Gastrocnemius medialis (tissue), 4 donors: ENCODE results near the gene NUBP2. TPM values are rescaled to one million over a fixed set of nuclear protein-coding genes. Genes with fewer than 3 reads are reported as not detected.

Source experiments
- ATAC-seq, 2 donors: fragments of 150-250 bp; one replicate each; pipeline ENCODE4 v1.9.1; 2016
- DNase-seq, 2 donors: peaks; one replicate each; pipeline ENCODE4 v3.0.0-alpha.2; 2019
- H3K27ac ChIP-seq, 4 donors: fragments of 200-600 bp; sonication (generic); 1 replicate in 1 of 4; 2 replicates in 3 of 4; pipeline ENCODE4 v1.5.1; 2016 to 2018; ENCODE audit warnings: mild to moderate bottlenecking in 2 of 4, moderate library complexity in 1 of 4
- H3K27me3 ChIP-seq, 3 donors: fragments of 200-600 bp; sonication (generic) in 2 of 3; 1 replicate in 1 of 3; 2 replicates in 2 of 3; pipeline versions ENCODE4 v1.5.1 to v1.6.0; 2016 to 2019; ENCODE audit warnings: mild to moderate bottlenecking in 1 of 3, moderate library complexity in 1 of 3
- H3K36me3 ChIP-seq, 2 donors: fragments of 200-600 bp; sonication (generic) in 1 of 2; one replicate each; pipeline ENCODE4 v1.5.1; 2017 to 2018
- H3K4me1 ChIP-seq, 2 donors: fragments of 200-600 bp; sonication (generic) in 1 of 2; one replicate each; pipeline ENCODE4 v1.5.1; 2016 to 2017; ENCODE audit warnings: mild to moderate bottlenecking in 2 of 2
- H3K4me3 ChIP-seq, 4 donors: fragments of 200-600 bp; sonication (generic) in 3 of 4; 1 replicate in 1 of 4; 2 replicates in 3 of 4; pipeline ENCODE4 v1.5.1; 2016 to 2019; ENCODE audit warnings: mild to moderate bottlenecking in 2 of 4
- H3K9me3 ChIP-seq, 3 donors: fragments of 200-600 bp; sonication (generic) in 2 of 3; 1 replicate in 1 of 3; 2 replicates in 2 of 3; pipeline ENCODE4 v1.5.1; 2016 to 2019
- POLR2A ChIP-seq, 2 donors: fragments of 450-650 bp; IDR thresholded peaks; one replicate each; pipeline ENCODE4 v1.6.1; 2017; ENCODE audit warnings: antibody characterized with exemption in 2 of 2, mild to moderate bottlenecking in 2 of 2, moderate library complexity in 2 of 2
- in situ Hi-C, 4 donors: fragments of 200-750 bp; cut with MboI; loops; one replicate each; pipeline versions ENCODE4 v1.15.0 to v1.8.0; 2017; ENCODE audit warnings: low sequenced_read_pairs in 4 of 4
- intact Hi-C: fragments of 100-400 bp; cut with DNase I; formaldehyde crosslinking; loops from one replicate; pipeline ENCODE4 v1.15.1; 2023; ENCODE audit warnings: low total_unique reads
- total RNA-seq, 4 donors: library from RNA; depleted of rRNA; stranded (reverse); fragments of >200 nt; gene quantifications; one replicate each; pipeline versions ENCODE4 v1.1.0 to v1.2.3, GENCODE V29; 2016
- TF ChIP-seq, protein P1 (sequence below), 5 experiments: fragments of 450-650 bp in 3 of 5; fragments of 200-600 bp in 2 of 5; sonication (generic) in 2 of 5; IDR thresholded peaks in 4 of 5; conservative IDR thresholded peaks in 1 of 5; 1 replicate in 4 of 5; 2 replicates in 1 of 5; pipeline ENCODE4 v1.5.1; 2016 to 2019; ENCODE audit warnings: antibody characterized with exemption in 5 of 5, mild to moderate bottlenecking in 3 of 5, moderate library complexity in 3 of 5

Gene NUBP2
- total RNA-seq, 4 donors from 2014 or later: 77.3 to 163 (median 80.7) TPM

DNA sequence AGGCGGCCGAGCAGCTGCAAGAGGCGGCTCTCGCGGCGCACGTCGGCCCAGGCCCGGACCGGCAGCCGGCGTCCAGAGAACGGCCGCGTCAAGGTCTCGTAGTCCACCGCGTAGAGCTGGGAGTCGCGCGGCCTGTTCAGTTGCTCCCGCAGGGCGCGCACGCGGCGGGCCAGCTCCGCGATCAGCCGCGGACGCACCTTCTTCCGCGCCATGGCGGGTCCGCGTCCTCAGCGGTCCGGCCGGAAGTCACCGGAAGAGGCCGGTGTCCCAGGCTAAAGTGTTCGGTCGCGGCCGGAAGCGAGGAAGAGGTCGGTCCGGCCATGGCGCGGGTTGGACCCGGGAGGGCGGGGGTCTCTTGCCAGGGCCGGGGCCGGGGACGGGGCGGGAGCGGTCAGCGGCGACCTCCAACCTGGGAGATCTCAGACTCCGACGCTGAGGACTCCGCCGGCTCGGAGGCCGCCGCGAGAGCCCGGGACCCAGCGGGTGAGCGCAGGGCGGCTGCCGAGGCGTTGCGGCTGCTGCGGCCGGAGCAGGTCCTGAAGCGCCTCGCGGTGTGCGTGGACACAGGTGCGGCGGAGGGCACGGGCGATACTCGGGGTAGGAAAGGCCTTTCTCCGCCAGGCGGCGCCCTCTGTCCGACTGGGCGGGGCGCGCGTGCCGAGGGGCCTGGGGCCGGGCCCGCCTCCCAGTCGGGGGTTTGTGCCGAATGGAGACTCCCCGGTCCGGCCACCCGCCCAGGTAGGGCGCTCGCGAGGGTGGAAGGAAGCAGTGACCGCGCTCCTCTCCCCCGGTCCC, 9.7 kb upstream of the NUBP2 start, which contains the start of gene MRPS34:
MRPS34 (minus strand) TSS at position 227 of the 795 bp plus-strand sequence; CDS start at position 212, 15 bp downstream.
- intact Hi-C loops (loop anchor here (1.0 to 10.0 kb wide), 3 partner anchors 9 to 442 kb away; partner anchors contain the start of genes BRICD5, FAHD1, HAGH and NUBP2), in situ Hi-C loops (no loop called here)
- peak; percentile 75 to 77 for ATAC-seq
- Histone ChIP-seq H3K4me3 (peak within 1 kb of the TSS; percentile 70 to 99 (median 79)), H3K4me1 (peaks cover 24 to 41% of the 10 kb centered on the region in 2 donors), H3K27ac (peak within 1 kb of the TSS; percentile 77 to 99 (median 94)), H3K9me3 (no peaks in the 10 kb centered on the region), H3K36me3 (peaks cover 0 to 29% of the 10 kb centered on the region in 2 donors), H3K27me3 (no peaks in the 10 kb centered on the region)
- TF ChIP-seq POLR2A (IDR thresholded peaks at IDR 0.05): peak; percentile 30 to 57
- TF ChIP-seq, protein P1, sequence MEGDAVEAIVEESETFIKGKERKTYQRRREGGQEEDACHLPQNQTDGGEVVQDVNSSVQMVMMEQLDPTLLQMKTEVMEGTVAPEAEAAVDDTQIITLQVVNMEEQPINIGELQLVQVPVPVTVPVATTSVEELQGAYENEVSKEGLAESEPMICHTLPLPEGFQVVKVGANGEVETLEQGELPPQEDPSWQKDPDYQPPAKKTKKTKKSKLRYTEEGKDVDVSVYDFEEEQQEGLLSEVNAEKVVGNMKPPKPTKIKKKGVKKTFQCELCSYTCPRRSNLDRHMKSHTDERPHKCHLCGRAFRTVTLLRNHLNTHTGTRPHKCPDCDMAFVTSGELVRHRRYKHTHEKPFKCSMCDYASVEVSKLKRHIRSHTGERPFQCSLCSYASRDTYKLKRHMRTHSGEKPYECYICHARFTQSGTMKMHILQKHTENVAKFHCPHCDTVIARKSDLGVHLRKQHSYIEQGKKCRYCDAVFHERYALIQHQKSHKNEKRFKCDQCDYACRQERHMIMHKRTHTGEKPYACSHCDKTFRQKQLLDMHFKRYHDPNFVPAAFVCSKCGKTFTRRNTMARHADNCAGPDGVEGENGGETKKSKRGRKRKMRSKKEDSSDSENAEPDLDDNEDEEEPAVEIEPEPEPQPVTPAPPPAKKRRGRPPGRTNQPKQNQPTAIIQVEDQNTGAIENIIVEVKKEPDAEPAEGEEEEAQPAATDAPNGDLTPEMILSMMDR (IDR thresholded peaks at IDR 0.05 in 4 of 5, conservative IDR thresholded peaks at IDR 0.05 in 1 of 5): peak; percentile 65 to 89 (median 74)
- DNase-seq: peak; percentile 69 to 71

DNA sequence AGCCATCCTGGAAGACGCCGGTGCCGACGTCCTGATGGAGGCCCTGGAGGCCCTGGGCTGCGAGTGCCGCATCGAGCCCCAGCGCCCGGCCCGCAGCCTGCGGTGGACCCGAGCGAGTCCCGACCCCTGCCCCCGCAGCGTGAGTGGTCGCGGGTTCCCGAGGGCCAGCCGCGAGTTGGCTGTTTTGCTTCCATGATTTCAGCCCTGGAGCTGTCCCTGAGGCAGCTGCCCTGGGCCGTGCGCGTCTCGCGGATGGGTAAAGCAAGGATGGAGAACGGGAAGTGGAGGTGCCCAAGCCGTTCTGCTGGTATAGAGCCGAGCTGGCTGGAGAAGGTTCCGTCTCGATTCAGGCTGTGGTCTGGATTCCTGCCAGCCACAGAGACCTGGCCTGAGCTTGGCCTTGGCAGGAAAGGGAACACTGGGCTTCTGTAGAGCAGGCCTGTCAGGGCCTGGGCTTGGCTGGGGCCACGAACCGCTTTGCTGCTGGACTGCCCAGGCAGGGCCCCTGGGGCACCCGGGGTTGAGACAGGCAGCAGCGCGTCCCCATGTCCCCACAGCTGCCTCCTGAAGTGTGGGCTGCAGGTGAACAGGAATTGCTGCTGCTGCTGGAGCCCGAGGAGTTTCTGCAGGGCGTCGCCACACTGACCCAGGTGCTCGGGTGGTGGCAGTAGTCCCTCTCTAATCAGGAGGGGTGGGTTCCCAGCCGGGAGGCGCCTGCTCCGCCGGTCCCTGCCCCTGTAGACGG, 8.9 kb upstream of the NUBP2 start:
- H3K36me3 ChIP-seq: peaks cover 0 to 24% of the 10 kb centered on the region in 2 donors
- peak overlapping the region; percentile 70 to 99 (median 79) for H3K4me3 ChIP-seq
- intact Hi-C loops (loop anchor here (1.0 to 10.0 kb wide), 3 partner anchors 8 to 441 kb away; partner anchors contain the start of genes BRICD5, FAHD1, HAGH and NUBP2), in situ Hi-C loops (no loop called here)
- no peaks in the 10 kb centered on the region for H3K27me3 ChIP-seq
- peaks cover 24 to 41% of the 10 kb centered on the region in 2 donors for H3K4me1 ChIP-seq
- H3K27ac ChIP-seq: peak overlapping the region; percentile 77 to 99 (median 94)
- ATAC-seq (peak; percentile 2 to 6), DNase-seq (peak in 1 of 2 donors; percentile 54)
- no peaks in the 10 kb centered on the region for H3K9me3 ChIP-seq
- TF ChIP-seq, protein P1 (IDR thresholded peaks at IDR 0.05 in 4 of 5, conservative IDR thresholded peaks at IDR 0.05 in 1 of 5): peak in 1 of 5 experiments; percentile 7
- TF ChIP-seq POLR2A (IDR thresholded peaks at IDR 0.05): no peak

DNA sequence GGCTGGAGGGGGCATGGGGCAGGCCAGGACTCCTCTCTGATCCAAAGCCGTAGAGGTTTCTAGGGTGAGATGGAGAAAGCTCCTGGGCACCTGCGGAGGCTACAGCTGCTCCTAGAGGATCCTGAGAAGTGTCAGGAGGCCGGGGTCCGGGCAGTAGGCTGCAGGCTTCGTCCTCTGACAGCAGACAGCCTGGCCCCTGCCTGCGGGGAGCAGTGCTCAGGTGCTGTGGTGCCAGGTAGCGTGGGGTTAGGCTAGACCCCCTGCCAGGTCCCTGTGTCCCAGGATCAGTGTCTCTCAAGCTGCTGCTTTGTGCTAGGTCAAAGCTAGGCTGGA, 8.3 kb upstream of the NUBP2 start:
- in situ Hi-C loops: no loop called here

More for the DNA sequence above, 8.3 kb upstream of the NUBP2 start:
- ATAC-seq (no peak), DNase-seq (no peak)
- Histone ChIP-seq H3K4me1 (peaks cover 24 to 43% of the 10 kb centered on the region in 2 donors), H3K36me3 (peaks cover 0 to 24% of the 10 kb centered on the region in 2 donors), H3K27me3 (no peaks in the 10 kb centered on the region), H3K4me3 (peak overlapping the region in 3 of 4 donors; percentile 77 to 99 (median 81)), H3K27ac (peak overlapping the region; percentile 77 to 99 (median 94)), H3K9me3 (no peaks in the 10 kb centered on the region)
- TF ChIP-seq, protein P1 (IDR thresholded peaks at IDR 0.05 in 4 of 5, conservative IDR thresholded peaks at IDR 0.05 in 1 of 5): no peak
- TF ChIP-seq POLR2A (IDR thresholded peaks at IDR 0.05): no peak
- intact Hi-C loops: loop anchor here (10.0 kb wide), 1 partner anchor 440 kb away; the partner anchor contains the start of genes BRICD5 and PGP
